ENCODE measurements around the gene SLC12A8.
A peak's percentile ranks its signal among the peaks of the same experiment; 100 is the strongest.

The SLC12A8 gene

GRCh38 chr3:125107861-125108567, 104.5 kb downstream of the SLC12A8 start:
- 46% methylated on average over 13 of the region's 13 CpGs for WGBS
- peak overlapping the region; percentile 5 for H2BK5ac ChIP-seq (ENCODE audit: low read depth, low read length, poor library complexity, severe bottlenecking)
- peak overlapping the region; percentile 90 for H2AK5ac ChIP-seq (ENCODE audit: low read length, severe bottlenecking)
- peak overlapping the region in 1 of 2 experiments; percentile 97 for H3K14ac ChIP-seq (ENCODE audit: low read length in 2 of 2)
- no peak overlapping the region for H3K4me2 ChIP-seq (ENCODE audit: low read length, poor library complexity, severe bottlenecking)
- peak overlapping the region; percentile 58 for H4K91ac ChIP-seq (ENCODE audit: low read length)
- H3K79me1 ChIP-seq (replicated peaks; ENCODE audit: low read length, poor library complexity, severe bottlenecking): no peaks in the 10 kb centered on the region
- peak overlapping the region in 1 of 2 experiments; percentile 6 for H3K23ac ChIP-seq (ENCODE audit: low read length in 2 of 2)
- H4K8ac ChIP-seq (ENCODE audit: low read length): peak overlapping the region; percentile 29
- H3K9ac ChIP-seq (ENCODE audit: low read length): peak overlapping the region; percentile 64
- no peaks in the 10 kb centered on the region for H3K9me3 ChIP-seq (ENCODE audit: control insufficient read depth, low read length)
- no peaks in the 10 kb centered on the region for H3K27me3 ChIP-seq (ENCODE audit: control insufficient read depth in 1 of 2, insufficient read depth in 1 of 2, low read length in 2 of 2)
- peak overlapping the region in 1 of 2 experiments; percentile 30 for H3K4me3 ChIP-seq (ENCODE audit: insufficient read depth in 1 of 2, low read depth in 1 of 2, low read length in 2 of 2)
- peak overlapping the region; percentile 15 to 85 for H3K18ac ChIP-seq (ENCODE audit: low read depth in 1 of 2, low read length in 2 of 2)
- H2BK120ac ChIP-seq (ENCODE audit: low read depth, low read length): peak overlapping the region; percentile 74
- peak overlapping the region; percentile 68 for H3K27ac ChIP-seq (ENCODE audit: low read length, poor library complexity, severe bottlenecking)
- H3K4ac ChIP-seq (ENCODE audit: low read depth in 1 of 2, low read length in 2 of 2): peak overlapping the region; percentile 56 to 68
- peak overlapping the region; percentile 6 to 99 for H2BK12ac ChIP-seq (ENCODE audit: low read length in 2 of 2)
- H2AFZ ChIP-seq (ENCODE audit: low read depth, low read length): no peak overlapping the region
- no peak overlapping the region for H2BK15ac ChIP-seq (ENCODE audit: low read depth, poor library complexity, severe bottlenecking)
- H3K4me1 ChIP-seq (ENCODE audit: control insufficient read depth, insufficient read depth, low read depth, low read length): peaks cover 32% of the 10 kb centered on the region
- peak; percentile 92 for DNase-seq
- H3K36me3 ChIP-seq (ENCODE audit: control insufficient read depth in 1 of 2, insufficient read depth in 2 of 2, low read depth in 1 of 2, low read length in 2 of 2): no peaks in the 10 kb centered on the region

GRCh38 chr3:125107363-125107762, 105.2 kb downstream of the SLC12A8 start:
- no peaks in the 10 kb centered on the region for H3K9me3 ChIP-seq (ENCODE audit: control insufficient read depth, low read length)
- H3K4ac ChIP-seq (ENCODE audit: low read depth in 1 of 2, low read length in 2 of 2): peak overlapping the region in 1 of 2 experiments; percentile 83
- peak overlapping the region; percentile 15 to 85 for H3K18ac ChIP-seq (ENCODE audit: low read depth in 1 of 2, low read length in 2 of 2)
- H2BK15ac ChIP-seq (ENCODE audit: low read depth, poor library complexity, severe bottlenecking): no peak overlapping the region
- H3K4me3 ChIP-seq (ENCODE audit: insufficient read depth in 1 of 2, low read depth in 1 of 2, low read length in 2 of 2): peak overlapping the region in 1 of 2 experiments; percentile 30
- H3K36me3 ChIP-seq (ENCODE audit: control insufficient read depth in 1 of 2, insufficient read depth in 2 of 2, low read depth in 1 of 2, low read length in 2 of 2): no peaks in the 10 kb centered on the region
- WGBS: 93% methylated on average over 3 of the region's 3 CpGs
- H3K27ac ChIP-seq (ENCODE audit: low read length, poor library complexity, severe bottlenecking): peak overlapping the region; percentile 68
- H3K14ac ChIP-seq (ENCODE audit: low read length in 2 of 2): no peak overlapping the region
- no peaks in the 10 kb centered on the region for H3K27me3 ChIP-seq (ENCODE audit: control insufficient read depth in 1 of 2, insufficient read depth in 1 of 2, low read length in 2 of 2)
- H2BK120ac ChIP-seq (ENCODE audit: low read depth, low read length): peak overlapping the region; percentile 74
- peaks cover 1% of the 10 kb centered on the region for H3K79me1 ChIP-seq (replicated peaks; ENCODE audit: low read length, poor library complexity, severe bottlenecking)
- no peak for DNase-seq
- H3K4me1 ChIP-seq (ENCODE audit: control insufficient read depth, insufficient read depth, low read depth, low read length): peaks cover 32% of the 10 kb centered on the region
- H2AK5ac ChIP-seq (ENCODE audit: low read length, severe bottlenecking): peak overlapping the region; percentile 90
- no peak overlapping the region for H2BK5ac ChIP-seq (ENCODE audit: low read depth, low read length, poor library complexity, severe bottlenecking)
- no peak overlapping the region for H2AFZ ChIP-seq (ENCODE audit: low read depth, low read length)
- H4K8ac ChIP-seq (ENCODE audit: low read length): no peak overlapping the region
- peak overlapping the region; percentile 64 for H3K9ac ChIP-seq (ENCODE audit: low read length)
- peak overlapping the region; percentile 58 for H4K91ac ChIP-seq (ENCODE audit: low read length)
- no peak overlapping the region for H3K23ac ChIP-seq (ENCODE audit: low read length in 2 of 2)
- H2BK12ac ChIP-seq (ENCODE audit: low read length in 2 of 2): peak overlapping the region; percentile 76 to 99
- no peak overlapping the region for H3K4me2 ChIP-seq (ENCODE audit: low read length, poor library complexity, severe bottlenecking)

GRCh38 chr3:125105116-125105515, 107.4 kb downstream of the SLC12A8 start:
- Histone ChIP-seq H3K18ac (ENCODE audit: low read depth in 1 of 2, low read length in 2 of 2) (no peak overlapping the region), H2BK12ac (ENCODE audit: low read length in 2 of 2) (no peak overlapping the region), H3K4me1 (ENCODE audit: control insufficient read depth, insufficient read depth, low read depth, low read length) (peaks cover 22% of the 10 kb centered on the region), H2BK120ac (ENCODE audit: low read depth, low read length) (no peak overlapping the region), H3K36me3 (ENCODE audit: control insufficient read depth in 1 of 2, insufficient read depth in 2 of 2, low read depth in 1 of 2, low read length in 2 of 2) (no peaks in the 10 kb centered on the region), H2BK15ac (ENCODE audit: low read depth, poor library complexity, severe bottlenecking) (no peak overlapping the region), H4K8ac (ENCODE audit: low read length) (no peak overlapping the region), H3K4me2 (ENCODE audit: low read length, poor library complexity, severe bottlenecking) (no peak overlapping the region), H3K4me3 (ENCODE audit: insufficient read depth in 1 of 2, low read depth in 1 of 2, low read length in 2 of 2) (no peak overlapping the region), H4K91ac (ENCODE audit: low read length) (no peak overlapping the region), H2AK5ac (ENCODE audit: low read length, severe bottlenecking) (no peak overlapping the region), H3K79me1 (replicated peaks; ENCODE audit: low read length, poor library complexity, severe bottlenecking) (peaks cover 1% of the 10 kb centered on the region), H3K9me3 (ENCODE audit: control insufficient read depth, low read length) (no peaks in the 10 kb centered on the region), H3K27ac (ENCODE audit: low read length, poor library complexity, severe bottlenecking) (no peak overlapping the region), H3K23ac (ENCODE audit: low read length in 2 of 2) (no peak overlapping the region), H3K4ac (ENCODE audit: low read depth in 1 of 2, low read length in 2 of 2) (no peak overlapping the region), H3K27me3 (ENCODE audit: control insufficient read depth in 1 of 2, insufficient read depth in 1 of 2, low read length in 2 of 2) (no peaks in the 10 kb centered on the region), H2AFZ (ENCODE audit: low read depth, low read length) (no peak overlapping the region), H3K14ac (ENCODE audit: low read length in 2 of 2) (no peak overlapping the region), H3K9ac (ENCODE audit: low read length) (no peak overlapping the region), H2BK5ac (ENCODE audit: low read depth, low read length, poor library complexity, severe bottlenecking) (no peak overlapping the region)
- 89% methylated on average over 1 of the region's 1 CpG for WGBS
- DNase-seq: no peak

- WGBS: no CpG with 5 or more reads among the region's 1 CpG
These were observed 107.9 kb downstream of the SLC12A8 start for GRCh38 chr3:125104639-125105038.

More at GRCh38 chr3:125104639-125105038, 107.9 kb downstream of the SLC12A8 start:
- Histone ChIP-seq H3K23ac (ENCODE audit: low read length in 2 of 2) (no peak overlapping the region), H3K18ac (ENCODE audit: low read depth in 1 of 2, low read length in 2 of 2) (no peak overlapping the region), H2AFZ (ENCODE audit: low read depth, low read length) (no peak overlapping the region), H4K91ac (ENCODE audit: low read length) (no peak overlapping the region), H3K9me3 (ENCODE audit: control insufficient read depth, low read length) (no peaks in the 10 kb centered on the region), H3K4me2 (ENCODE audit: low read length, poor library complexity, severe bottlenecking) (no peak overlapping the region), H2BK12ac (ENCODE audit: low read length in 2 of 2) (no peak overlapping the region), H3K4ac (ENCODE audit: low read depth in 1 of 2, low read length in 2 of 2) (no peak overlapping the region), H2AK5ac (ENCODE audit: low read length, severe bottlenecking) (no peak overlapping the region), H2BK15ac (ENCODE audit: low read depth, poor library complexity, severe bottlenecking) (no peak overlapping the region), H3K9ac (ENCODE audit: low read length) (no peak overlapping the region), H3K36me3 (ENCODE audit: control insufficient read depth in 1 of 2, insufficient read depth in 2 of 2, low read depth in 1 of 2, low read length in 2 of 2) (no peaks in the 10 kb centered on the region), H3K14ac (ENCODE audit: low read length in 2 of 2) (no peak overlapping the region), H2BK120ac (ENCODE audit: low read depth, low read length) (no peak overlapping the region), H4K8ac (ENCODE audit: low read length) (no peak overlapping the region), H3K79me1 (replicated peaks; ENCODE audit: low read length, poor library complexity, severe bottlenecking) (peaks cover 1% of the 10 kb centered on the region), H3K27ac (ENCODE audit: low read length, poor library complexity, severe bottlenecking) (no peak overlapping the region), H2BK5ac (ENCODE audit: low read depth, low read length, poor library complexity, severe bottlenecking) (no peak overlapping the region), H3K4me3 (ENCODE audit: insufficient read depth in 1 of 2, low read depth in 1 of 2, low read length in 2 of 2) (no peak overlapping the region), H3K27me3 (ENCODE audit: control insufficient read depth in 1 of 2, insufficient read depth in 1 of 2, low read length in 2 of 2) (no peaks in the 10 kb centered on the region), H3K4me1 (ENCODE audit: control insufficient read depth, insufficient read depth, low read depth, low read length) (peaks cover 18% of the 10 kb centered on the region)
- no peak for DNase-seq

Measured in mesenchymal stem cell (in vitro differentiated cells and primary cell).